ENCODE measurements around the gene HSPA12A.

Gene HSPA12A

GRCh38 chr10:116771959-116772585 is 29.7 kb upstream of the HSPA12A start:
- no peak overlapping the region for H3K4ac ChIP-seq (ENCODE audit: low read depth, low read length)
- H3K4me1 ChIP-seq (ENCODE audit: control insufficient read depth in 1 of 2, insufficient read depth in 2 of 2, low read length in 2 of 2): peaks cover 7 to 15% of the 10 kb centered on the region in 2 experiments
- no peak overlapping the region for H3K4me3 ChIP-seq (ENCODE audit: low read depth, low read length)
- H3K27me3 ChIP-seq (ENCODE audit: insufficient read depth, low read length): no peaks in the 10 kb centered on the region
- H2AK5ac ChIP-seq (ENCODE audit: low read length): no peak overlapping the region
- H3K36me3 ChIP-seq (ENCODE audit: control insufficient read depth in 1 of 2, insufficient read depth in 2 of 2, low read length in 2 of 2): no peaks in the 10 kb centered on the region
- no peak overlapping the region for H3K9ac ChIP-seq (ENCODE audit: low read length)
- H4K12ac ChIP-seq (ENCODE audit: low read depth, low read length): no peak overlapping the region
- no peak overlapping the region for H2AFZ ChIP-seq (ENCODE audit: insufficient read depth, low read length, poor library complexity)
- H2BK5ac ChIP-seq (ENCODE audit: low read depth, low read length, poor library complexity): no peak overlapping the region
- no peaks in the 10 kb centered on the region for H3K79me2 ChIP-seq (ENCODE audit: control insufficient read depth, insufficient read depth, low read length, poor library complexity)
- H3K23ac ChIP-seq (ENCODE audit: low read length): no peak overlapping the region
- no peaks in the 10 kb centered on the region for H3K9me3 ChIP-seq (ENCODE audit: insufficient read depth, low read depth, low read length)
- H3K18ac ChIP-seq (ENCODE audit: low read length): no peak overlapping the region
- peaks cover 2% of the 10 kb centered on the region for H3K79me1 ChIP-seq (ENCODE audit: low read length)
- no CpG with 5 or more reads among the region's 9 CpGs for WGBS (ENCODE audit: extremely low coverage, insufficient coverage, insufficient read length)
- DNase-seq: no peak
- H2BK12ac ChIP-seq (ENCODE audit: low read length): no peak overlapping the region
- no peak overlapping the region for H3K4me2 ChIP-seq (ENCODE audit: low read length)
- H3K14ac ChIP-seq (ENCODE audit: low read length): no peak overlapping the region
- H4K91ac ChIP-seq (ENCODE audit: low read depth, low read length): no peak overlapping the region
- H3K27ac ChIP-seq (ENCODE audit: low read depth, low read length): no peak overlapping the region
- H2BK120ac ChIP-seq (ENCODE audit: insufficient read depth, low read length, poor library complexity): no peak overlapping the region
- no peak overlapping the region for H4K8ac ChIP-seq (ENCODE audit: low read depth, low read length)

GRCh38 chr10:116771101-116771958 is 29.0 kb upstream of the HSPA12A start:
- Histone ChIP-seq H3K23ac (ENCODE audit: low read length) (no peak overlapping the region), H4K91ac (ENCODE audit: low read depth, low read length) (no peak overlapping the region), H3K14ac (ENCODE audit: low read length) (no peak overlapping the region), H2BK12ac (ENCODE audit: low read length) (no peak overlapping the region), H4K8ac (ENCODE audit: low read depth, low read length) (no peak overlapping the region), H3K18ac (ENCODE audit: low read length) (no peak overlapping the region), H2BK5ac (ENCODE audit: low read depth, low read length, poor library complexity) (no peak overlapping the region), H2AFZ (ENCODE audit: insufficient read depth, low read length, poor library complexity) (no peak overlapping the region), H3K27me3 (ENCODE audit: insufficient read depth, low read length) (no peaks in the 10 kb centered on the region), H3K4me2 (ENCODE audit: low read length) (no peak overlapping the region), H3K36me3 (ENCODE audit: control insufficient read depth in 1 of 2, insufficient read depth in 2 of 2, low read length in 2 of 2) (no peaks in the 10 kb centered on the region), H2AK5ac (ENCODE audit: low read length) (no peak overlapping the region), H3K4me3 (ENCODE audit: low read depth, low read length) (no peak overlapping the region), H3K9ac (ENCODE audit: low read length) (no peak overlapping the region), H3K9me3 (ENCODE audit: insufficient read depth, low read depth, low read length) (no peaks in the 10 kb centered on the region), H2BK120ac (ENCODE audit: insufficient read depth, low read length, poor library complexity) (peak overlapping the region; percentile 11), H3K4me1 (ENCODE audit: control insufficient read depth in 1 of 2, insufficient read depth in 2 of 2, low read length in 2 of 2) (peaks cover 7 to 15% of the 10 kb centered on the region in 2 experiments), H3K27ac (ENCODE audit: low read depth, low read length) (no peak overlapping the region), H3K79me1 (ENCODE audit: low read length) (peaks cover 2% of the 10 kb centered on the region), H3K4ac (ENCODE audit: low read depth, low read length) (no peak overlapping the region), H3K79me2 (ENCODE audit: control insufficient read depth, insufficient read depth, low read length, poor library complexity) (no peaks in the 10 kb centered on the region), H4K12ac (ENCODE audit: low read depth, low read length) (no peak overlapping the region)
- WGBS (ENCODE audit: extremely low coverage, insufficient coverage, insufficient read length): no CpG with 5 or more reads among the region's 18 CpGs
- peak; percentile 92 to 95 for DNase-seq

GRCh38 chr10:116770281-116770680 is 27.9 kb upstream of the HSPA12A start:
- Histone ChIP-seq H4K8ac (ENCODE audit: low read depth, low read length) (no peak overlapping the region), H3K36me3 (ENCODE audit: control insufficient read depth in 1 of 2, insufficient read depth in 2 of 2, low read length in 2 of 2) (no peaks in the 10 kb centered on the region), H3K79me1 (ENCODE audit: low read length) (peaks cover 2% of the 10 kb centered on the region), H3K9ac (ENCODE audit: low read length) (no peak overlapping the region), H3K9me3 (ENCODE audit: insufficient read depth, low read depth, low read length) (no peaks in the 10 kb centered on the region), H2BK120ac (ENCODE audit: insufficient read depth, low read length, poor library complexity) (no peak overlapping the region), H3K27ac (ENCODE audit: low read depth, low read length) (no peak overlapping the region), H2BK5ac (ENCODE audit: low read depth, low read length, poor library complexity) (no peak overlapping the region), H3K18ac (ENCODE audit: low read length) (no peak overlapping the region), H3K4me3 (ENCODE audit: low read depth, low read length) (no peak overlapping the region), H3K79me2 (ENCODE audit: control insufficient read depth, insufficient read depth, low read length, poor library complexity) (no peaks in the 10 kb centered on the region), H3K14ac (ENCODE audit: low read length) (no peak overlapping the region), H2AFZ (ENCODE audit: insufficient read depth, low read length, poor library complexity) (no peak overlapping the region), H3K4me1 (ENCODE audit: control insufficient read depth in 1 of 2, insufficient read depth in 2 of 2, low read length in 2 of 2) (peaks cover 7 to 15% of the 10 kb centered on the region in 2 experiments), H3K23ac (ENCODE audit: low read length) (no peak overlapping the region), H3K4me2 (ENCODE audit: low read length) (no peak overlapping the region), H4K91ac (ENCODE audit: low read depth, low read length) (no peak overlapping the region), H4K12ac (ENCODE audit: low read depth, low read length) (no peak overlapping the region), H3K27me3 (ENCODE audit: insufficient read depth, low read length) (no peaks in the 10 kb centered on the region), H3K4ac (ENCODE audit: low read depth, low read length) (no peak overlapping the region), H2BK12ac (ENCODE audit: low read length) (no peak overlapping the region), H2AK5ac (ENCODE audit: low read length) (no peak overlapping the region)
- no CpG with 5 or more reads among the region's 10 CpGs for WGBS (ENCODE audit: extremely low coverage, insufficient coverage, insufficient read length)
- no peak for DNase-seq

GRCh38 chr10:116769791-116770190 is 27.4 kb upstream of the HSPA12A start:
- H2BK120ac ChIP-seq (ENCODE audit: insufficient read depth, low read length, poor library complexity): no peak overlapping the region
- no peak overlapping the region for H3K4ac ChIP-seq (ENCODE audit: low read depth, low read length)
- H2AK5ac ChIP-seq (ENCODE audit: low read length): no peak overlapping the region
- H2BK12ac ChIP-seq (ENCODE audit: low read length): no peak overlapping the region
- no peak overlapping the region for H3K4me3 ChIP-seq (ENCODE audit: low read depth, low read length)
- peaks cover 7 to 13% of the 10 kb centered on the region in 2 experiments for H3K4me1 ChIP-seq (ENCODE audit: control insufficient read depth in 1 of 2, insufficient read depth in 2 of 2, low read length in 2 of 2)
- H3K9ac ChIP-seq (ENCODE audit: low read length): no peak overlapping the region
- H2AFZ ChIP-seq (ENCODE audit: insufficient read depth, low read length, poor library complexity): no peak overlapping the region
- H3K27ac ChIP-seq (ENCODE audit: low read depth, low read length): no peak overlapping the region
- H4K8ac ChIP-seq (ENCODE audit: low read depth, low read length): no peak overlapping the region
- H3K9me3 ChIP-seq (ENCODE audit: insufficient read depth, low read depth, low read length): no peaks in the 10 kb centered on the region
- H3K36me3 ChIP-seq (ENCODE audit: control insufficient read depth in 1 of 2, insufficient read depth in 2 of 2, low read length in 2 of 2): no peaks in the 10 kb centered on the region
- no peak overlapping the region for H2BK5ac ChIP-seq (ENCODE audit: low read depth, low read length, poor library complexity)
- peaks cover 2% of the 10 kb centered on the region for H3K79me1 ChIP-seq (ENCODE audit: low read length)
- no peaks in the 10 kb centered on the region for H3K27me3 ChIP-seq (ENCODE audit: insufficient read depth, low read length)
- H4K12ac ChIP-seq (ENCODE audit: low read depth, low read length): no peak overlapping the region
- H3K4me2 ChIP-seq (ENCODE audit: low read length): no peak overlapping the region
- no peak overlapping the region for H3K23ac ChIP-seq (ENCODE audit: low read length)
- no CpG with 5 or more reads among the region's 8 CpGs for WGBS (ENCODE audit: extremely low coverage, insufficient coverage, insufficient read length)
- no peak overlapping the region for H3K14ac ChIP-seq (ENCODE audit: low read length)
- H3K79me2 ChIP-seq (ENCODE audit: control insufficient read depth, insufficient read depth, low read length, poor library complexity): no peaks in the 10 kb centered on the region
- H4K91ac ChIP-seq (ENCODE audit: low read depth, low read length): no peak overlapping the region
- DNase-seq: peak in 1 of 2 donors; percentile 13
- no peak overlapping the region for H3K18ac ChIP-seq (ENCODE audit: low read length)
